ENCODE results near the gene STAT4.

Gene STAT4

DNA sequence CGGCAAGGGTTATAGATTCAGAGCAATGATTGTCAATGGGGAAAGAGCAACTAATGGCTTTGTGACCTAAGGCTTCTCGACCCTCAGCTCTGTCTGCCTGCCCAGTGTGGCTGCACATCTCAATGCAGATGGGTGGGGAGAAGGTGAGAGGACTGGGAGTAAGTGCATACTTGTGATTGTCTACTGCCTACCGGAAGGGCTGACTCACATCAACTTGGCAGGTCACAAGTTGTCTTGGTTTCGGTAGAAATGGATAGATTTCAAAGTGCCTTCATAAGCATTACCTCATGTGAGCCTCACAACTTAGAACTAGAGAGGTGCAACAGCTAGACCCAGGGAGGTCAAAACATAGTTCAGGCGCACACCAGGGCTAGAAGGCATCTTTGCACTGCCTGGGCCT is 166.2 kb downstream of the STAT4 start:
- peak; percentile 85 for ATAC-seq (ENCODE audit: low read depth)
- DNase-seq (ENCODE audit: low spot score), result no peak
- Histone ChIP-seq H3K36me3 (ENCODE audit: low read depth) (peaks cover 95% of the 10 kb centered on the region), H3K4me1 (ENCODE audit: insufficient read depth, poor library complexity, severe bottlenecking) (peaks cover 4% of the 10 kb centered on the region), H3K4me3 (ENCODE audit: severe bottlenecking) (no peak overlapping the region), H3K9me3 (ENCODE audit: severe bottlenecking) (no peaks in the 10 kb centered on the region), H3K27ac (ENCODE audit: poor library complexity, severe bottlenecking) (no peak overlapping the region), H3K27me3 (ENCODE audit: insufficient read depth, poor library complexity, severe bottlenecking) (no peaks in the 10 kb centered on the region)
- TF ChIP-seq, protein P1, sequence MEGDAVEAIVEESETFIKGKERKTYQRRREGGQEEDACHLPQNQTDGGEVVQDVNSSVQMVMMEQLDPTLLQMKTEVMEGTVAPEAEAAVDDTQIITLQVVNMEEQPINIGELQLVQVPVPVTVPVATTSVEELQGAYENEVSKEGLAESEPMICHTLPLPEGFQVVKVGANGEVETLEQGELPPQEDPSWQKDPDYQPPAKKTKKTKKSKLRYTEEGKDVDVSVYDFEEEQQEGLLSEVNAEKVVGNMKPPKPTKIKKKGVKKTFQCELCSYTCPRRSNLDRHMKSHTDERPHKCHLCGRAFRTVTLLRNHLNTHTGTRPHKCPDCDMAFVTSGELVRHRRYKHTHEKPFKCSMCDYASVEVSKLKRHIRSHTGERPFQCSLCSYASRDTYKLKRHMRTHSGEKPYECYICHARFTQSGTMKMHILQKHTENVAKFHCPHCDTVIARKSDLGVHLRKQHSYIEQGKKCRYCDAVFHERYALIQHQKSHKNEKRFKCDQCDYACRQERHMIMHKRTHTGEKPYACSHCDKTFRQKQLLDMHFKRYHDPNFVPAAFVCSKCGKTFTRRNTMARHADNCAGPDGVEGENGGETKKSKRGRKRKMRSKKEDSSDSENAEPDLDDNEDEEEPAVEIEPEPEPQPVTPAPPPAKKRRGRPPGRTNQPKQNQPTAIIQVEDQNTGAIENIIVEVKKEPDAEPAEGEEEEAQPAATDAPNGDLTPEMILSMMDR (IDR thresholded peaks at IDR 0.05; ENCODE audit: poor library complexity, severe bottlenecking), result no peak

DNA sequence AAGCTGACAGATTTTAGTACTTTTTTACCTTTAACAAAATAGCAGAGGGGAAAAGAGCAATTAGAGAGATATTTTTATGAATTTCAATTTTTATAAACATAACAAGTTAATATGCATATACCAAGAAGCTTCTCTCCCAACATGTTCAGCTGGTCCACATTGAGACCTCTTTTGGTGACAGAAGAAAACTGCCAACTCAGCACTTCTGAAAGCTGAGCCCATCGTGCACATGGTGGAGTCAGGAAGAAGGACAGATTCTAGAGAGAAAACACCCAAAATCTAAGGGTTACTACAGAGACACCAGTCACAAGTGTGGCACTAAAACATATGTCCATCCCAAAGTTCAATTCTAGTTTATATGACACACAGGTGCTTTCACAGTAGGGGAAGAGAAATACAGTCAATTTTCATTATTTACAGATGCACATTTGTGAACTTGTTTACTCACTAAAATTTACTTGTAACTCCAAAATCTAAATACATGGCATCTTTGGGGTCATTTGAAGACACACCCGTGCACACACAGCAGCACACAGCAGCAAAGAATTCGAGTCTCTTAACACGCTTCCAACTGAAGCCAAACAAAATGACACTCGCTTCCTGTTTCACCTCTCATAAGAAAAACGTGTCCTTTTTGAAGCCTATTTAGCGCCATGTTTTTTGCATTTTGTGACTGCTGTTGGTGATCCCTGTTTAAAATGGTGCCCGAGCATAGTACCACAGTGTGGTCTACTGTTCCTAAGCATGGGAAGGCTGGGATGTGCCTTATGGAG is 168.3 kb downstream of the STAT4 start:
- peaks cover 4% of the 10 kb centered on the region for H3K4me1 ChIP-seq (ENCODE audit: insufficient read depth, poor library complexity, severe bottlenecking)
- H3K27me3 ChIP-seq (ENCODE audit: insufficient read depth, poor library complexity, severe bottlenecking), result no peaks in the 10 kb centered on the region
- no peak for DNase-seq (ENCODE audit: low spot score)
- H3K4me3 ChIP-seq (ENCODE audit: severe bottlenecking), result no peak overlapping the region
- H3K36me3 ChIP-seq (ENCODE audit: low read depth), result peaks cover 98% of the 10 kb centered on the region
- no peak for ATAC-seq (ENCODE audit: low read depth)
- H3K27ac ChIP-seq (ENCODE audit: poor library complexity, severe bottlenecking), result no peak overlapping the region
- no peaks in the 10 kb centered on the region for H3K9me3 ChIP-seq (ENCODE audit: severe bottlenecking)
- TF ChIP-seq, protein P1 (IDR thresholded peaks at IDR 0.05; ENCODE audit: poor library complexity, severe bottlenecking), result no peak

DNA sequence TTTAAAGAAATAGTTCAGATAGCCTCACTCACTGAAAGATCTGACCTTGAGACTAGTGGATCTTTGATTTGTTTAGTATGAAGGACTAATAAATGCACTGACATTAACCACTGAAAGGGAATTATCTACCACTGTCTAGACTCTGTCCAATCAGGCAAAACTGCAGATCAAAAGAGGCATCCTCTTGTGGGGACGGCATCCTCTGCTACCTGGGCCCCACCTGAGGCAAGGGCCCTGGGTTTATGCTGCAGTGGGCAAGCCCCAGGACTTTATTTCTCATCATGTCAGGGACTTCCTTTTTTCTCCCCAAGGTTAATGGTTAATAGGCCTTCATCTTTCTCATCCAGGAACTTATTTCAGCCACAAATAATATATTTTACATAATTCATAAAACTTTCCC is 169.1 kb downstream of the STAT4 start:
- Histone ChIP-seq H3K4me1 (ENCODE audit: insufficient read depth, poor library complexity, severe bottlenecking) (peaks cover 4% of the 10 kb centered on the region), H3K36me3 (ENCODE audit: low read depth) (peaks cover 98% of the 10 kb centered on the region), H3K27me3 (ENCODE audit: insufficient read depth, poor library complexity, severe bottlenecking) (no peaks in the 10 kb centered on the region), H3K9me3 (ENCODE audit: severe bottlenecking) (no peaks in the 10 kb centered on the region), H3K4me3 (ENCODE audit: severe bottlenecking) (no peak overlapping the region), H3K27ac (ENCODE audit: poor library complexity, severe bottlenecking) (no peak overlapping the region)
- TF ChIP-seq, protein P1 (IDR thresholded peaks at IDR 0.05; ENCODE audit: poor library complexity, severe bottlenecking), result no peak
- DNase-seq (ENCODE audit: low spot score), result no peak
- ATAC-seq (ENCODE audit: low read depth), result no peak

DNA sequence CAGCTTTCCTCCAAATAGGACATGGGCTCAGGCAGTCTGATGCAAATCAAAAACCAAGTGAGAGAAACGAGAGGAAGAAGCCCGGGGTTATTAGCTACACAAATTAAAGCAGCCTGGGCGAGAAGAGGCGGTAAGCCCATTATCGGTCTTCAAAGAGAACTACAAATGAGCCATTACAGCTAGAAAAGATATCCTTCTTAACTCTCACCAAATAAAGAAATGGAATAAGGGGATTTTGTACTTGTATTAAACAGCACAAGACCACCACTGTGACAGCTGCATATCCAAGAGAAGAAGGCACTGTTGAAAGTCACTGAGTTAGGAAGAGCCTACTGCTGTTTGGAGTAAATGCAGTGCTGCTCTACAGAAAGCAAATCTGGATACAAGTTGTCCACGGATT is 169.5 kb downstream of the STAT4 start:
- Histone ChIP-seq H3K9me3 (ENCODE audit: severe bottlenecking) (no peaks in the 10 kb centered on the region), H3K27me3 (ENCODE audit: insufficient read depth, poor library complexity, severe bottlenecking) (no peaks in the 10 kb centered on the region), H3K27ac (ENCODE audit: poor library complexity, severe bottlenecking) (no peak overlapping the region), H3K36me3 (ENCODE audit: low read depth) (peaks cover 98% of the 10 kb centered on the region), H3K4me3 (ENCODE audit: severe bottlenecking) (no peak overlapping the region), H3K4me1 (ENCODE audit: insufficient read depth, poor library complexity, severe bottlenecking) (peaks cover 4% of the 10 kb centered on the region)
- TF ChIP-seq, protein P1 (IDR thresholded peaks at IDR 0.05; ENCODE audit: poor library complexity, severe bottlenecking), result no peak
- no peak for ATAC-seq (ENCODE audit: low read depth)
- no peak for DNase-seq (ENCODE audit: low spot score)

DNA sequence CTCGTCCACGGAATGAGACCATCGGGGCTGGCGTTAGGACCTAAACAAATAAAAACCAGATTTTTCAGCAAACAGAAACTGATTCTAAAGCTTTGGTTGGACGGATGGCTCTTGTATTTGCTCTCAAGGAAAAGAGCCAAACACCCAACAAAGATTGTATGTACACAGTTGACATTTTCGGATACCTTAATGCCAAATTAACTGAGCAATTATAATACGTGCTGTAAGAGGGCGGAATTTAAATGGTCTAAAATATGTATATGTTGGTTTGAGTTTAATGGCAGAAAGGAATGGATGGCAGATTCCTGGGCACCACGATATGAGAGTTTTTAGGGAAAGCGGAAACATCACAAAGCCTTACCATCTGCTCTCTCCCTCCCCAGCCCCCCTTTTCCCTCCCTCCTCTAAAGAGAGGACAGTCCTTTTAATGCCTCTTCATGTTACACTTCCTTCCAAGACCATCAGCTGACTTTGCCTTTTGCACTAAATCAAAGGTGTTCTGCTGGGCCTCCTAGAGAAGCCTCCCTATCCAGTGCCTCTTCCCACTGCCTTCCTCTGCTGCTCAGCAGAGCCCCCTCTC is 170.1 kb downstream of the STAT4 start:
- H3K36me3 ChIP-seq (ENCODE audit: low read depth), result peaks cover 100% of the 10 kb centered on the region
- H3K4me3 ChIP-seq (ENCODE audit: severe bottlenecking), result no peak overlapping the region

More for the DNA sequence above, 170.1 kb downstream of the STAT4 start:
- DNase-seq (ENCODE audit: low spot score) (no peak), ATAC-seq (ENCODE audit: low read depth) (no peak)
- H3K4me1 ChIP-seq (ENCODE audit: insufficient read depth, poor library complexity, severe bottlenecking), result peaks cover 4% of the 10 kb centered on the region
- no peaks in the 10 kb centered on the region for H3K9me3 ChIP-seq (ENCODE audit: severe bottlenecking)
- TF ChIP-seq, protein P1 (IDR thresholded peaks at IDR 0.05; ENCODE audit: poor library complexity, severe bottlenecking), result no peak
- no peak overlapping the region for H3K27ac ChIP-seq (ENCODE audit: poor library complexity, severe bottlenecking)
- H3K27me3 ChIP-seq (ENCODE audit: insufficient read depth, poor library complexity, severe bottlenecking), result no peaks in the 10 kb centered on the region

All from RWPE2 (cell line).